GM18507 (cell line): Measurements from ENCODE around the gene SPTBN4.

Experiments
- DNase-seq: peaks from one replicate; pipeline ENCODE4 v3.0.0; 2011; ENCODE audit warnings: low read depth; ENCODE audit not compliant: insufficient read length; ENCODE audit errors: extremely low spot score
- FAIRE-seq: peaks from 2 replicates; lab custom pipeline; 2011; peaks lifted over from hg19 to GRCh38; lab: Jason Lieb, UNC

Gene SPTBN4

GRCh38 chr19:40607311-40608239 lies 140.8 kb downstream of the SPTBN4 start:
- FAIRE-seq (no peak), DNase-seq (no peak)

GRCh38 chr19:40608240-40608621 lies 141.4 kb downstream of the SPTBN4 start:
- DNase-seq (no peak), FAIRE-seq (no peak)

- DNase-seq (no peak), FAIRE-seq (no peak)
These were observed 142.2 kb downstream of the SPTBN4 start for GRCh38 chr19:40608957-40609356.

- peak; percentile 79 for DNase-seq
- peak; percentile 94 for FAIRE-seq
These were observed 143.0 kb downstream of the SPTBN4 start for GRCh38 chr19:40609561-40610395.

- DNase-seq (no peak), FAIRE-seq (no peak)
These were observed 143.7 kb downstream of the SPTBN4 start for GRCh38 chr19:40610396-40611064.

GRCh38 chr19:40611096-40611495 lies 144.3 kb downstream of the SPTBN4 start:
- no peak for FAIRE-seq
- no peak for DNase-seq

GRCh38 chr19:40611900-40612698 lies 145.3 kb downstream of the SPTBN4 start:
- FAIRE-seq (no peak), DNase-seq (no peak)

- DNase-seq (no peak), FAIRE-seq (peak; percentile 75)
These were observed 146.3 kb downstream of the SPTBN4 start for GRCh38 chr19:40612831-40613689.

GRCh38 chr19:40613690-40614621 lies 147.2 kb downstream of the SPTBN4 start:
- DNase-seq, result peak; percentile 75
- FAIRE-seq, result peak; percentile 93

- peak; percentile 87 for FAIRE-seq
These were observed 148.0 kb downstream of the SPTBN4 start for GRCh38 chr19:40614622-40615411.

GRCh38 chr19:40616178-40616577 lies 149.4 kb downstream of the SPTBN4 start:
- DNase-seq (no peak), FAIRE-seq (no peak)

More at GRCh38 chr19:40614622-40615411, 148.0 kb downstream of the SPTBN4 start:
- DNase-seq, result no peak

- DNase-seq (no peak), FAIRE-seq (no peak)
These were observed 150.1 kb downstream of the SPTBN4 start for GRCh38 chr19:40616941-40617340.

- no peak for FAIRE-seq
- no peak for DNase-seq
These were observed 151.2 kb downstream of the SPTBN4 start for GRCh38 chr19:40617961-40618360.

GRCh38 chr19:40619333-40620160 lies 152.7 kb downstream of the SPTBN4 start:
- DNase-seq, result no peak
- FAIRE-seq, result no peak

GRCh38 chr19:40620161-40620485 lies 153.3 kb downstream of the SPTBN4 start:
- no peak for DNase-seq
- no peak for FAIRE-seq

- no peak for DNase-seq
- FAIRE-seq, result no peak
These were observed 154.5 kb downstream of the SPTBN4 start for GRCh38 chr19:40621283-40621682.
